Activated T-cell treated with anti-CD3 and anti-CD28 coated beads for 24 hours (primary cell): ENCODE data around the gene IGFN1.
"Not testable (repeated sequence)": the region's sequence is repeated elsewhere in the genome, so short reads cannot be mapped to it uniquely, and the experiment has no call there.

Experiments
- DNase-seq: peaks from one replicate; pipeline ENCODE4 v3.0.0-alpha.2; 2020; ENCODE audit warnings: low read depth

The IGFN1 gene

GRCh38 chr1:201218409-201218808 is 27.8 kb downstream of the IGFN1 start:
- no peak for DNase-seq

DNA sequence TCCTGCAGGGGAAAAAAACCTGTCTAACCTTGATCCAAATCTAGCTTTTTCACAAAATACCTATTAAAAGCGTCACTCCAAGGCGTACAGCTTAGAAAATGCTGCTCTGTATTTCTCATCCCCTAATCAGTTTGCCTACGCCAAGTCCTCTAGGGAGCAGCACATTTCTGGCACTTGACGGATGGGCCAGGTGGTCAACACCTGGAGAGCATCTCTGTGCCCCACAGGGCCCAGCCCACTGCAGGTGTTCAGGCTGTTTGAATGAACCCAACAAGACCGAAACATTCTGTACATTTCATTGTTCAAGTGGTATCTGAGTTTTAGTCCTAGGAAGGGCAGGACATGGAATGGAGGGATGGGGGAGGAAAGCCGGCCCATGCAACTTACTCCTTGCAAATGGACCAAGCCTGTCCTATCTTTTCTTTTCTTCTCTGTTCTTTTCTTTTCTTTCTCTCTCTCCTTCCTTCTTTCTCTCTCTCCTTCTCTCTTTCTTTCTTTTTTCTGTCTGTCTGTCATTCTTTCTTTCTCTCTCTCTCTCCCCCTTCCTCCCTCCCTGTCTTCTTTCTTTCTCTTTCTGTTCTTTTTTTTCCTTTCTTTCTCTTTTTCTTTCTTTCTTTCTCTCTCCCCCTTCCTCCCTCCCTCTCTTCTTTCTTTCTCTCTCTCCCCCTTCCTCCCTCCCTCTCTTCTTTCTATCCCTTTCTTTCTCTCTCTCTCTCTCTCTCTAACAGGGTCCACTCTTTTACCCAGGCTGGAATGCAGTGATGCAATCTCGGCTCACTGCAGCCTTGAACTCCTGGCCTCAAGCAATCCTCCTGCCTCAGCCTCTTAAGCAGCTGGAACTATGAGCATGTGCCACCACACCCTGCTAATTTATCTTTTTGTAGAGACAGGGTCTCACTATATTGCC is 29.1 kb downstream of the IGFN1 start:
- DNase-seq = no peak

- no peak for DNase-seq
Observed at GRCh38 chr1:201220388-201220715, 29.7 kb downstream of the IGFN1 start.

DNA sequence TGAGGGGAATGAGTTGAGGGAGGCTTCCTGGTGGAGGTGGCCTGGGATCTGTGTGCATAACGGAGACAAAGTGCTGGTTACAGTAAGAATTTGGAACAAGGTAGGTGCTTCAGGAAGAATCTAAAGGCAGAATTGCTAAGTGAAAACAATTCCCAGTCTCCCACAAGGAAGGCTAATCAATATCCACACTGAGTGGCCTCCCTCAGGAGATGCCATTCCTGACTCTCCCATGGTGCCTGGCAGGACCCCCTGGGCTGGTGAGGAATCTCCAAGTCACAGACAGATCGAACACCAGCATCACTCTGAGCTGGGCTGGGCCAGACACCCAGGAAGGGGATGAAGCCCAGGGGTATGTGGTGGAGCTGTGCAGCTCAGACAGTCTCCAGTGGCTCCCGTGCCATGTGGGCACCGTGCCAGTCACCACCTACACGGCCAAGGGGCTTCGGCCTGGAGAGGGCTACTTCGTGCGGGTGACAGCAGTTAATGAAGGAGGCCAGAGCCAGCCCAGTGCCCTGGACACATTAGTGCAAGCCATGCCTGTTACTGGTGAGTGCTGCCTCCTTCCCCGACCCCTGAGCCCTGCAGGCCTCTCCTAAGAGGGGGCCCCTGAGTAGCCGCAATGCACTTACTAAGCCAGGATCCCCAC is 30.7 kb downstream of the IGFN1 start:
- no peak for DNase-seq

DNA sequence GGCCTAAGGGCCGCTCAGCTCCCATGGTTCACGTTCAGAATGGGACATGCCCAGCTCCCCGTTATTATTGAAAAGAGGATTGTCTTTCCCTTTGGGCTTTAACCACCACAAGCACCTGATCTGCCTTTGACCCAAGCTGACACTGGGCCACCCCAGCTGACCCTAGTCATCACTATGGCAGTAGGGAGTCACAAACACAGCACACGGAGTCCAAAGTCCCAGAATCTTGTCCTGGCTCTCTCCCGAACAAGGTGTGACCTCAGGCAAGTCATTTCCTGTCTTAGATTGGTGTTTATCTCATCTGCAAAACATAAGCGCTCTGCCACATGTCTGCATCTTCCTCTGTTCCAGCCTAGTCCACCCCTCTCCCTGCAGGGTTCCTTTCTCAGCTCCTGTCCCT is 31.5 kb downstream of the IGFN1 start:
- no peak for DNase-seq

GRCh38 chr1:201223852-201224665 is 33.4 kb downstream of the IGFN1 start:
- no peak for DNase-seq

DNA sequence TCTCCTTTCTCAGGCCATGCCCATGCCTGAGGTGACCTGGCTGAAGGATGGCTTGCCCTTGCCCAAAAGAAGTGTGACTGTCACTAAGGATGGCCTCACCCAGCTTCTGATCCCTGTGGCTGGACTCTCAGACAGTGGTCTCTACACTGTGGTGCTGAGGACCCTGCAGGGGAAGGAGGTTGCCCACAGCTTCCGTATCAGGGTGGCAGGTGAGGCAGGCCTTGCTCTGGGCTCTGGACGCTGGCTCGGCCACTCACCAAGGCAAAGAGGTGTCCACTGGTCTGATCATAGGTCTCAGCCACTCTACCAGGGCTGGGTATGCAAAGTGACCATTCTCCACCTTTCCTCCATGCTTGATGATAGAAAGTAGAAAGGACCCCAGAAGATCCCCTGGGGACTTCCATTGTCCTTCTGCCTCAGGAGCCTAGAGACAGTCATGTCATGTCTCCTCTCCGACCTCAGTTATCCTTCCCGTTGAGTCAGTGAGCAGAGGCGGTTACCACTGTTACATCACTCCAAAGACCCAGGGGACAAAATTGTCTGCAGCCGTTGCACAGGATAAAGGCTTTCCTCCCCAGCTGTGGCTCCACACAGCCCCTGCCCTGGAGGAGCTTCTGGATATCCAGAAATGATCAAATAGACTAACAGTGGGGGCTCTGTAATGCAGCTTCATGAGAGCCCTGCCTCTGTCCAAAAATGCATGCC is 34.2 kb downstream of the IGFN1 start:
- DNase-seq = no peak

GRCh38 chr1:201226178-201226514 is 35.5 kb downstream of the IGFN1 start:
- DNase-seq = no peak

DNA sequence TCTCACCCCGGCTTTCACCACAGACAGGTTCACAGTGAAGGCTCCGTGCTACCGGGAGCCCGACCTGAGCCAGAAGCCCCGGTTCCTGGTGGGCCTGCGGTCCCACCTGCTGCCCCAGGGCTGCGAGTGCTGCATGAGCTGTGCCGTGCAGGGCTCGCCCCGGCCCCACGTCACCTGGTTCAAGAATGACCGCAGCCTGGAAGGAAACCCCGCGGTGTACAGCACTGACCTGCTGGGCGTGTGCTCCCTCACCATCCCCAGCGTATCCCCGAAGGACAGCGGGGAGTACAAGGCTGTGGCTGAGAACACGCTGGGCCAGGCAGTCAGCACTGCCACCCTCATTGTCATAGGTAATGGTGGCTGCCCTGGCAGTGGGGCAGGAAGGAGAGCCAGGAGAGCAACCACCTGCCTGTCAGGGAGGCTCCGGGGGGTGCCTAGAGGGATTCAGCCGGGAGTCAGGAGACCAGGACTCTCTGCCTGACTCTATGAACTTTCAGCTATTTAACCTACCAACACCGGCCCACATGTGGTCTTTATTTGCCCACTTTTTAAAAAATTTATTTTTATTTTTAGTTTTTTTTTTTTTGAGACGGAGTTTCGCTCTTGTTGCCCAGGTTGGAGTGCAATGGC is 36.4 kb downstream of the IGFN1 start:
- DNase-seq = no peak

DNA sequence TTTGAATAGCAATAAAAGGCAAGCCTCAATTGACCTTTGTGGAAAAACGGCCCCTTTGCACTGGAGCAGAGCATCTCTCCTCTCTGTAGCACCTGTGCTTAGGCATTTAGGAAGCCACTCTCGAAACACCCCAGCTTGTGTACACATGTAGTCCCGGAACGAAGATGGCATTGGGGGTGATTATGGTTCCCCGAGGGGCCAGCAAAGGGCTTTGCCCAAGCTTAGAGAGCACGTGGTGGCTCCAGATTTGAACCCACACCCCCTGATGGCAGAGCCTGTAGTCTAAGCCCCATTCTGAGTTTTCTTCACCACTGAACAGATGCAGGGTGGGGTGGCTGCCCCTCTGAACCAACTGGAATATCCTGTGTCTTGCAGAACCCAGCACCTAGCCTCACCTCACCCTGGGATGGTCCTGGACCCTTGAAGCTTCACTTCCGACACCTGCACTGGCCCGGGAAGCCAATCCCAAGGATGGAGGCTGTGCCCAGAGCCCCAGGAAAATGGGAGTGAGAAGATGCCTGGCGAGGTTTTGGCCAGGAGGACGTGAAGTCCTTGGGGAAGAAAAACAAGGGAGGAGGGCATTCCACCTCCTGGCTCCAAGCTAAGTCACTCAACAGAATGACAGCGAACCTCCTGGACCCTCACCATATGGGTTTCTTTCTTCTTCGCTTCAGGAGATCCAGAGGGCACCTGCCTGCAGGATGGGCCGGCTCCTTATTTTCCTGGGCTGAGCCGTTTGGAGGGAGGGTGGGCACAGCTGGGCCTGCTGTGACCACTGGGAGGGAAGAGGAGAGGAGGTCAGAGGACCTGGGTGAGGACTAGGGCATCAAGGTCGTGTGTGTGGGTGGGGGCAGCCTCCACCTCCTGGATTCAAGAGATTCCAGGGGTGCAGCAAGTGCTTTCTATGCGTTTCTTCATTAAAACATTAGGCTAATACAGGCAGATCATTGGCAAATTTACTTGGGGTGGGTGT is 37.7 kb downstream of the IGFN1 start:
- no peak for DNase-seq

DNA sequence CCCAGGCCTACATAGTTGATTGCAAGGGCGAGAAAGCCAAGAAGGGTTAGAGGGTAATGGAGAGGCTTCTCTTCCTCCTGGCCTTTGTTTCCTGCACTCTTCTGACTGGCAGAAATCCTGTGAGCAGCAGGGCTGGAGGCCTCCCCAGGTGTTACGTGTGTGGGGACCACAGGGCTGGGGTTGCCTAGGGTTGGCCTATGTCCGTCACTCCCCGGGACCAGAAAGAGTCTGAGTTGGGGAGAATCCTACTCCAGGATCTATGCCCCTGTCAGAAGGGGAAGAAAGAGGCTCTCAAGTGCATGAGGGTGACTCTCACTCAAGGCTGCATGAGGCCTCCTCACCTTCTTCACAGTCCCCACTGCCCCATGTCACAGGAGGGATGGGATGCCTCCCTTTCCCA is 38.5 kb downstream of the IGFN1 start:
- DNase-seq = no peak

DNA sequence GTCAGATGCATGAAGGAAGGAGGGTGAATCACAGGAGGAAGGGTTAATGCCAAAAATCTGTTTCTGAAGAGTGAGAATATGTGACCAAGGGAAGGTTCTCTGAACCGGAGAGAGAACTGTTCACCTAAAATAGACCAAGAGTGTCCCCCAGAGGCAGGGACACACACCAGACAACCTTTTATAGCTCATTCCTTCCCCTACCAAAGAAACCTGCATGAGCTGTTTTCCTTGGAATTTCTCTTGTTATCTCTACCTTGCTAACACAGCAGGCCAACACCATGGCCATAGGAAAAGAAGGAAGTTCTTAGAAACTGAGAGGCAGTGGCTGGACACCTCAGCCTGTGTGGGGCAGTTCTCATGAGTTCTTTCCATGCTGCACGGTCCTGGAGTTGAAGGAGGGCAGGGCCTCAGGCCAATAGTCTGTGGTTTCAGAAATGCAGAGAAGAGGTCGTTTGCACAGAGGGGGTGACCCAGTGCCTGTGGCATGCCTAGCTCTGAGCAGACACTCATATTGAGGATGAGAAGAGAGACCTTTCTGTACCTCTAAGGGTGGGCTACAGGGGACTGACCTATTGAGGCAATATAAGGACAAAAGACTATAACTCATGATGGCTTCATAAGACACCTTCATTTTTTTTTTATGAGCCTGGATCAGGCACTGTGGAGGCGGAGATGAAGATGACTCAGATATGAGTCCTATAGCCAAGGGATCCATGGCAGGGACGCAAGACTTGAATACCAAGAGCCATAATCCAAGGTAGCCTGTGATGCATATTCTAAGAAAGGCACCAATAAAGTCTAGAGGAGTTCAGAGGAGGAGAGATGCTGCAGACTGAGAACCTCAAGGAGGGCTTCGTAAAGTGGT is 39.4 kb downstream of the IGFN1 start:
- no peak for DNase-seq

DNA sequence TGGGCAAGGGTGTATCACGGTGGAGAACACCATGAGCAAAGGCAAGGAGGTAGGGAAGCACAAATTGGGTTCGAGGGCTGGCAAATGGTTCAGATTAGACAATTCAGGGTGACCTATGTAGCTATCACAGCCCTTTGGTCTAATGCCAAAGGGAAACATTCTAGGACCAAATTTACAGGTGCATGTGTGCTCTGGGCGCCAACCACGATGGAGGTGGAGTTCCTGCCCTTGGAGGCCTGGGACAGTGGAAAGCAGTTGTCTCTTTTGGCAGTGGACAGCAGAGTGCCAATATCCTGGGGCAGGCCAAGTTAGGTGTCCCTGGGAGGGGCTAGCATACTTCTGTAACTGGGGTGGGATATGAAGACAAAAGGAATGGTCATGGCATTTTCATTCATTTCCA is 40.1 kb downstream of the IGFN1 start:
- DNase-seq = no peak

DNA sequence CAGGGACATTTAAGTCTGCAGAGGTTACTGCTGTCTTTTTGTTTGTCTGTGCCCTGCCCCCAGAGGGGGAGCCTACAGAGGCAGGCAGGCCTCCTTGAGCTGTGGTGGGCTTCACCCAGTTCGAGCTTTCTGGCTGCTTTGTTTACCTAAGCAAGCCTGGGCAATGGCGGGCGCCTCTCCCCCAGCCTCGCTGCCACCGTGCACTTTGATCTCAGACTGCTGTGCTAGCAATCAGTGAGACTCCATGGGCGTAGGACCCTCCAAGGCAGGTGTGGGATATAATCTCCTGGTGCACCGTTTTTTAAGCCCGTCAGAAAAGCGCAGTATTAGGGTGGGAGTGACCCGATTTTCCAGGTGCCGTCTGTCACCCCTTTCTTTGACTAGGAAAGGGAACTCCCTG is 49.0 kb downstream of the IGFN1 start:
- DNase-seq = not testable (repeated sequence)

DNA sequence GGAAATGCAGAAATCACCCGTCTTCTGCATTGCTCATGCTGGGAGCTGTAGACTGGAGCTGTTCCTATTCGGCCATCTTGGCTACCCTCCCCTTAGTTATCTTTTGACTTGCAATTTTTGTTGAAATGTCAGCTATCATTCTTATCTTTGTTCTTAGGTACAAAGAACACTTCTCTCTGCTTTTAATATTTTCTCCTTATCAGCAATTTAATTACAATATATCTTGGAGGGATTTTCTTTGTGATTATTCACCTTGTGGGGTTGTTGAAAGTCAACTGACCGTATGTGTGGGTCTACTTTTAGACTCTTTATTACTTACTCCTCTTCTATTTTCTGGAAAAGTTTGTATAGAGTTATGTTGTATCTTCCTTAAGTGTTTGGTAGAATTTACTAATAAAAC is 49.5 kb downstream of the IGFN1 start:
- no peak for DNase-seq

GRCh38 chr1:201241736-201242135 is 51.1 kb downstream of the IGFN1 start:
- no peak for DNase-seq

GRCh38 chr1:201245082-201245481 is 54.5 kb downstream of the IGFN1 start:
- no peak for DNase-seq

DNA sequence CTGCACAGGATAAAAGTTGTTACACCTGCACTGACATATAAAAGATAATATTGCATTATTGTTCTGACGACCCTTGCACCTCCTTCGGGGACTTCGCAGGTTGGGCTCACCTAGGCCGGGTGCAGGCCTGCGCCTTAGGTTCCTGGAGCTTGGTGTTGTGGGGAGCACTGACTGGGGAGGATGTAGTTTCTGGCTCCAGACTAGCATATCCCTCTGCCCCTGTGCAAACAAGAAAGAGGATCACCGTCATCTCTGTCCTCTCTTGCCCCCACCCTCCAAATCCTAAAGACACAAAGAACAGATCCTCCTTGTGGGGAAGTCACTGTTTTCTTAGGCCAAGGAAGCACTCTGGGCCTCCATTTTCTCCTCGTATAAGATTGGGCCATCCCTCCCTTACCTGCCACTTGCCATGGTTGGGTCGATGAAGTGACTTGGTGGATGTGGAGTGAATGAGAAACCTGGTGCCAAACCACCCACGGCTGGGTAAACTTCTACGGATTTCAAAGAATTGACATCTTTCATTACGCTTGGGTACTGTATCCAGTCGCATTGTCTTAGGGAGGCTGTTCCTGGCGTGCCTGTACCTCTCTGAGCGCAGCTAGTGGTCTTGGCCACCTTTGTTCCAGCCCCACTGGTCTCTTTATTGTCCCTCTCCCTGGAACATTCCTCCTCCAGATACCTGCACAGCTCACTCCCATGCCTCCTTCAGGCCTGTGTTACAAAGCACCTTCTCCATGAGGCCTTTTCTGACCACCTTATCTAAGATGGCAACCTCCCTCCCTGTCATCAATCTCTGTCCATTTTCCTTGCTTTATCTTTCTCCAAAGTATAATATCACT is 58.3 kb downstream of the IGFN1 start:
- DNase-seq = no peak
